ENCODE measurements around the gene GOLGA7B.

GOLGA7B gene

GRCh38 chr10:97844678-97845077 is 5.0 kb upstream of the GOLGA7B start:
- Histone ChIP-seq H3K9ac (no peak overlapping the region), H3K36me3 (ENCODE audit: control insufficient read depth, insufficient read depth, low read length) (no peaks in the 10 kb centered on the region), H2AFZ (no peak overlapping the region), H3K27me3 (ENCODE audit: control insufficient read depth, insufficient read depth, low read length) (no peaks in the 10 kb centered on the region), H3K27ac (no peak overlapping the region), H3K9me3 (ENCODE audit: control insufficient read depth, low read length) (no peaks in the 10 kb centered on the region), H3K79me2 (no peaks in the 10 kb centered on the region), H3K4me3 (ENCODE audit: low read depth, low read length) (no peak overlapping the region), H3K4me1 (peaks cover 4% of the 10 kb centered on the region), H3K4me2 (ENCODE audit: low read length) (no peak overlapping the region)
- no peak for TF ChIP-seq CTCF (IDR thresholded peaks at IDR 0.05)

- Histone ChIP-seq H2AFZ (peak overlapping the region; percentile 95), H3K9me3 (ENCODE audit: control insufficient read depth, low read length) (no peaks in the 10 kb centered on the region), H3K27ac (peak overlapping the region; percentile 32), H3K79me2 (no peaks in the 10 kb centered on the region), H3K4me2 (ENCODE audit: low read length) (peak overlapping the region; percentile 62), H3K27me3 (ENCODE audit: control insufficient read depth, insufficient read depth, low read length) (no peaks in the 10 kb centered on the region), H3K36me3 (ENCODE audit: control insufficient read depth, insufficient read depth, low read length) (no peaks in the 10 kb centered on the region), H3K4me3 (ENCODE audit: low read depth, low read length) (peak overlapping the region; percentile 39), H3K9ac (peak overlapping the region; percentile 34), H3K4me1 (peaks cover 6% of the 10 kb centered on the region)
- TF ChIP-seq CTCF (IDR thresholded peaks at IDR 0.05), result no peak
Observed at GRCh38 chr10:97849103-97849686, 448 bp upstream of the GOLGA7B start.

GRCh38 chr10:97850446-97850845 is 803 bp downstream of the GOLGA7B start:
- Histone ChIP-seq H3K27me3 (ENCODE audit: control insufficient read depth, insufficient read depth, low read length) (no peaks in the 10 kb centered on the region), H3K79me2 (no peaks in the 10 kb centered on the region), H3K9me3 (ENCODE audit: control insufficient read depth, low read length) (no peaks in the 10 kb centered on the region), H3K9ac (no peak overlapping the region), H3K4me3 (ENCODE audit: low read depth, low read length) (no peak overlapping the region), H3K4me1 (peaks cover 6% of the 10 kb centered on the region), H3K27ac (no peak overlapping the region), H2AFZ (peak overlapping the region; percentile 72), H3K36me3 (ENCODE audit: control insufficient read depth, insufficient read depth, low read length) (no peaks in the 10 kb centered on the region), H3K4me2 (ENCODE audit: low read length) (peak overlapping the region; percentile 38)
- TF ChIP-seq CTCF (IDR thresholded peaks at IDR 0.05), result no peak

GRCh38 chr10:97851341-97852001 is 1.8 kb downstream of the GOLGA7B start:
- no peaks in the 10 kb centered on the region for H3K9me3 ChIP-seq (ENCODE audit: control insufficient read depth, low read length)
- H3K9ac ChIP-seq, result no peak overlapping the region
- H3K36me3 ChIP-seq (ENCODE audit: control insufficient read depth, insufficient read depth, low read length), result no peaks in the 10 kb centered on the region
- no peak overlapping the region for H2AFZ ChIP-seq
- H3K79me2 ChIP-seq, result no peaks in the 10 kb centered on the region
- H3K4me2 ChIP-seq (ENCODE audit: low read length), result no peak overlapping the region
- no peak for TF ChIP-seq CTCF (IDR thresholded peaks at IDR 0.05)
- H3K27ac ChIP-seq, result no peak overlapping the region
- H3K27me3 ChIP-seq (ENCODE audit: control insufficient read depth, insufficient read depth, low read length), result no peaks in the 10 kb centered on the region
- H3K4me1 ChIP-seq, result peaks cover 6% of the 10 kb centered on the region
- no peak overlapping the region for H3K4me3 ChIP-seq (ENCODE audit: low read depth, low read length)

GRCh38 chr10:97852277-97852676 is 2.6 kb downstream of the GOLGA7B start:
- no peak for TF ChIP-seq CTCF (IDR thresholded peaks at IDR 0.05)
- H3K9ac ChIP-seq, result no peak overlapping the region
- no peak overlapping the region for H2AFZ ChIP-seq
- H3K4me3 ChIP-seq (ENCODE audit: low read depth, low read length), result no peak overlapping the region
- H3K27me3 ChIP-seq (ENCODE audit: control insufficient read depth, insufficient read depth, low read length), result no peaks in the 10 kb centered on the region
- no peaks in the 10 kb centered on the region for H3K36me3 ChIP-seq (ENCODE audit: control insufficient read depth, insufficient read depth, low read length)
- H3K79me2 ChIP-seq, result no peaks in the 10 kb centered on the region
- H3K9me3 ChIP-seq (ENCODE audit: control insufficient read depth, low read length), result no peaks in the 10 kb centered on the region
- H3K4me1 ChIP-seq, result peaks cover 6% of the 10 kb centered on the region
- H3K4me2 ChIP-seq (ENCODE audit: low read length), result no peak overlapping the region
- H3K27ac ChIP-seq, result no peak overlapping the region
